Sigmoid colon (tissue), 4 donors: ENCODE measurements around the gene LLPH.

Source experiments
- EP300 ChIP-seq, 4 donors: sonication (generic); formaldehyde crosslinking; IDR thresholded peaks; one replicate each; pipeline ENCODE4 v1.6.1; 2017; ENCODE audit warnings: antibody characterized with exemption in 4 of 4
- POLR2A ChIP-seq, 2 donors: fragments of 450-650 bp; IDR thresholded peaks; one replicate each; pipeline ENCODE4 v1.6.1; 2016; ENCODE audit warnings: antibody characterized with exemption in 2 of 2, mild to moderate bottlenecking in 2 of 2, moderate library complexity in 2 of 2
- TF ChIP-seq, protein P1 (sequence below), 4 experiments: fragments of 450-650 bp in 3 of 4; fragments of 200-600 bp in 1 of 4; IDR thresholded peaks; one replicate each; pipeline ENCODE4 v1.5.1; 2016 to 2019; ENCODE audit warnings: antibody characterized with exemption in 4 of 4, mild to moderate bottlenecking in 3 of 4, moderate library complexity in 2 of 4

DNA sequence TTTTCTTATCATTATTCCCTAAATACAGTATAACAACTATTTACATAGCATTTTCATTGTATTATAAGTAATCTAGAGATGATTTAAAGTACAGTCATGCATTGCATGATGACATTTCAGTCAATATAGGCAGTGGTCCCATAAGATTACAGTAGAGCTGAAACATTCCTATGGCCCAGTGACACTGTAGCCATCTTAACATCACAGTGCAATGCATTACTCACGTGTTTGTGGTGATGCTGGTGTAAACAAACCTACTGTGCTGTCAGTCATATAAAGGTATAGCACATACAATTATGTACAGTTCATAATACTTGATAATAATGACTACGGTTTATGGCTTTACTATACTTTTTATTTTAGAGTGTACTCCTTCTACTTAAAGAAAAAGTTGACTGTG lies 13.3 kb downstream of the LLPH start:
- TF ChIP-seq, protein P1, sequence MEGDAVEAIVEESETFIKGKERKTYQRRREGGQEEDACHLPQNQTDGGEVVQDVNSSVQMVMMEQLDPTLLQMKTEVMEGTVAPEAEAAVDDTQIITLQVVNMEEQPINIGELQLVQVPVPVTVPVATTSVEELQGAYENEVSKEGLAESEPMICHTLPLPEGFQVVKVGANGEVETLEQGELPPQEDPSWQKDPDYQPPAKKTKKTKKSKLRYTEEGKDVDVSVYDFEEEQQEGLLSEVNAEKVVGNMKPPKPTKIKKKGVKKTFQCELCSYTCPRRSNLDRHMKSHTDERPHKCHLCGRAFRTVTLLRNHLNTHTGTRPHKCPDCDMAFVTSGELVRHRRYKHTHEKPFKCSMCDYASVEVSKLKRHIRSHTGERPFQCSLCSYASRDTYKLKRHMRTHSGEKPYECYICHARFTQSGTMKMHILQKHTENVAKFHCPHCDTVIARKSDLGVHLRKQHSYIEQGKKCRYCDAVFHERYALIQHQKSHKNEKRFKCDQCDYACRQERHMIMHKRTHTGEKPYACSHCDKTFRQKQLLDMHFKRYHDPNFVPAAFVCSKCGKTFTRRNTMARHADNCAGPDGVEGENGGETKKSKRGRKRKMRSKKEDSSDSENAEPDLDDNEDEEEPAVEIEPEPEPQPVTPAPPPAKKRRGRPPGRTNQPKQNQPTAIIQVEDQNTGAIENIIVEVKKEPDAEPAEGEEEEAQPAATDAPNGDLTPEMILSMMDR (IDR thresholded peaks at IDR 0.05): no peak
- no peak for TF ChIP-seq EP300 (IDR thresholded peaks at IDR 0.05)
- TF ChIP-seq POLR2A (IDR thresholded peaks at IDR 0.05): no peak
